GM19099 (cell line): ENCODE data around the gene SLC9A3.

ENCODE experiments used
- POLR2A ChIP-seq: IDR thresholded peaks from 3 replicates; pipeline ENCODE4 v1.6.1; 2011; ENCODE audit warnings: low read depth; ENCODE audit not compliant: insufficient read length; ENCODE audit errors: extremely low read depth

Gene SLC9A3

GRCh38 chr5:476102-476813, 48.0 kb downstream of the SLC9A3 start:
- no peak for TF ChIP-seq POLR2A

GRCh38 chr5:475704-476101, 48.5 kb downstream of the SLC9A3 start:
- TF ChIP-seq POLR2A, result no peak

- no peak for TF ChIP-seq POLR2A
These were observed 49.2 kb downstream of the SLC9A3 start for GRCh38 chr5:474840-475661.

GRCh38 chr5:473551-474192, 50.6 kb downstream of the SLC9A3 start:
- TF ChIP-seq POLR2A, result no peak

- TF ChIP-seq POLR2A, result peak; percentile 86
These were observed 51.3 kb downstream of the SLC9A3 start for GRCh38 chr5:472656-473550.

GRCh38 chr5:472076-472655, 52.1 kb downstream of the SLC9A3 start:
- no peak for TF ChIP-seq POLR2A

DNA sequence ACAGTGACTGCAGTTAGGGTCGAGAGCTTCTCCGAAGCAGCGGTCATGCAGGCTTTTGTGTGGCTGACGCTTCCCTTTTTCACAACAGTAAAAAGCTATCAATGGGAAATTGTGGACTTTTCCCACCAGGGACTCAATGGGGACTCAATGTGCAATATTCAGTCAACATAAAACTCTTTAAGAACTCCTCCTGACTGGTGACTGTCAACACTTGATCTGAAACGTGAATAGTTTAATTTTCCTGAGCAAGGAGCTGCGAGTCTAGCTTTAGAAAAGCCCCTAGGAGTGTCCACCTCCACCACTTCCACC, 52.5 kb downstream of the SLC9A3 start:
- TF ChIP-seq POLR2A, result no peak

- TF ChIP-seq POLR2A, result no peak
These were observed 53.1 kb downstream of the SLC9A3 start for GRCh38 chr5:470961-471749.

DNA sequence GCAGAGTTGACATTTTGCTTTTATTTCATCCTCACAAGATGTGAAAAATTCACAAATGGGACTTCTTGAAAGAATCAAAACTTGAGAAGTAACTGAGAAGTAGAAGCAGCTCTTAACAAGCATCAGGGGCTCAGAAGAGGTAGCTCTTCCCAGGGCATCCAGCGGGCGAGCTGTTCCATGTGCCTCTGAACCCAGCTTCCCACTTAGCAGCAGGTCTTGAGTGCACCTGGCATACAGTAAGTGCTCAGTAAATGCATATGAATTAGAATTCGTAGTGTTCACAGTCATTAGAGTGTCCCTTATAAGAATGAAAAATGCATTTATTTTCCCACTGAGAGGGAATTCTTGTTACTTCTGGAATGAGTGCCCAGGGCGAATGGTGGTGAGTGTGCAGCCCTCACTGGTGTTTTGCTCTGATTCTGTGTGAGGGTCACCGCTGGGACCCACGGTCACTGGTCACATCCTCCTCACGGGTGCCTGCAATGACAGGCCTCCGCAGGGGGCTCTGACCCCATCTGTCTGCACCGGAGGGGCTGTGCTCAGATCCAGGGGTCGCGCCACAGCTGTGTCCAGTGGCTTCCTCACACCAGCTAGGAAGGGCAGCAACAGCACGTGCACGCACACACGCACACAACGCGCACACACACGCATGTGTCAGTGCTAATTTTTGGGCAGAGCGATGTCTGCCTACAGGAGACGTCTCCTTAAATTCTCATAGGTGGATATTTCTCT, 54.3 kb downstream of the SLC9A3 start:
- no peak for TF ChIP-seq POLR2A

DNA sequence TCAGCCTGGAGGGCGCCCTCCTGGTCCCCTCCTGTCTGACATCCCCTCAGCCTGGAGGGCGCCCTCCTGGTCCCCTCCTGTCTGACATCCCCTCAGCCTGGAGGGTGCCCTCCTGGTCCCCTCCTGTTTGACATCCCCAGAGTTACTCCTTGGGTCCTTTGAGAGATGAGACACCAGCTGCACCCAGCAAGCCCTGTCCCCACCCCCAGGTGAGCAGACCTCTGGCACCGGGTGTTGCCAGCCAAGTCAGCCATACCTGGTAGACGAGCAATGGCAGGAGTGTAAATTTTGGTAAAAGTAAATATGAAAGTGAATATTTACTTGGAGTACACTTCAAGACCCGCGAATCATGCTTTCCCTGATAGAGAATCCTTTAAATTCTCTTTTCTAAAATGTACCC, 55.8 kb downstream of the SLC9A3 start:
- TF ChIP-seq POLR2A, result no peak

GRCh38 chr5:466661-467310, 57.5 kb downstream of the SLC9A3 start:
- no peak for TF ChIP-seq POLR2A

- TF ChIP-seq POLR2A, result no peak
These were observed 58.5 kb downstream of the SLC9A3 start for GRCh38 chr5:465591-466403.
